T-helper 9 cell (primary cell): Measurements from ENCODE around the gene ENTHD1.
"Not testable (repeated sequence)": the region's sequence is repeated elsewhere in the genome, so short reads cannot be mapped to it uniquely, and the experiment has no call there.

Experiments
- DNase-seq: peaks from one replicate; pipeline ENCODE4 v3.0.0-alpha.2; 2020

ENTHD1 gene

GRCh38 chr22:39923696-39924095 lies 30.1 kb upstream of the ENTHD1 start:
- DNase-seq: no peak

GRCh38 chr22:39920134-39920743 lies 26.7 kb upstream of the ENTHD1 start:
- peak; percentile 44 for DNase-seq

- no peak for DNase-seq
These were observed 24.4 kb upstream of the ENTHD1 start for GRCh38 chr22:39917776-39918495.

- no peak for DNase-seq
These were observed 23.7 kb upstream of the ENTHD1 start for GRCh38 chr22:39917197-39917643.

- no peak for DNase-seq
These were observed 22.9 kb upstream of the ENTHD1 start for GRCh38 chr22:39916496-39916895.

GRCh38 chr22:39915295-39915726 lies 21.8 kb upstream of the ENTHD1 start:
- no peak for DNase-seq

GRCh38 chr22:39914584-39914983 lies 21.0 kb upstream of the ENTHD1 start:
- no peak for DNase-seq

GRCh38 chr22:39913886-39914285 lies 20.3 kb upstream of the ENTHD1 start:
- DNase-seq: no peak

- DNase-seq: no peak
These were observed 19.8 kb upstream of the ENTHD1 start for GRCh38 chr22:39913321-39913720.

- no peak for DNase-seq
These were observed 17.5 kb upstream of the ENTHD1 start for GRCh38 chr22:39910876-39911613.

GRCh38 chr22:39908737-39909136 lies 15.2 kb upstream of the ENTHD1 start:
- peak; percentile 26 for DNase-seq

GRCh38 chr22:39908136-39908535 lies 14.6 kb upstream of the ENTHD1 start:
- no peak for DNase-seq

- no peak for DNase-seq
These were observed 14.1 kb upstream of the ENTHD1 start for GRCh38 chr22:39907605-39908097.

- DNase-seq: no peak
These were observed 13.5 kb upstream of the ENTHD1 start for GRCh38 chr22:39907047-39907446.

- DNase-seq: no peak
These were observed 12.6 kb upstream of the ENTHD1 start for GRCh38 chr22:39906207-39906606.

GRCh38 chr22:39905687-39906086 lies 12.1 kb upstream of the ENTHD1 start:
- DNase-seq: no peak

GRCh38 chr22:39904862-39905261 lies 11.3 kb upstream of the ENTHD1 start:
- DNase-seq: no peak

- DNase-seq: not testable (repeated sequence)
These were observed 10.5 kb upstream of the ENTHD1 start for GRCh38 chr22:39904024-39904423.

- DNase-seq: no peak
These were observed 8.1 kb upstream of the ENTHD1 start for GRCh38 chr22:39901565-39902146.

GRCh38 chr22:39900306-39901227 lies 7.0 kb upstream of the ENTHD1 start, which contains the start of gene GRAP2:
Gene GRAP2 (plus strand): TSS chr22:39901084. CDS start chr22:39947107, 46,023 bp downstream.
- peak; percentile 39 for DNase-seq

GRCh38 chr22:39898997-39899396 lies 5.4 kb upstream of the ENTHD1 start:
- DNase-seq: no peak

- DNase-seq: no peak
These were observed 4.3 kb upstream of the ENTHD1 start for GRCh38 chr22:39897841-39898240.
